Suprapubic skin (tissue), 4 donors: Measurements from ENCODE around the gene ZBTB17. TPM values are rescaled to one million over a fixed set of nuclear protein-coding genes. Genes with fewer than 3 reads are reported as not detected.
A peak's percentile ranks its signal among the peaks of the same experiment; 100 is the strongest.

Source experiments
- DNase-seq, 2 donors: peaks; one replicate each; pipeline ENCODE4 v3.0.0-alpha.2; 2019; ENCODE audit warnings: low spot score in 2 of 2
- H3K27ac ChIP-seq: fragments of 200-600 bp; sonication (generic); one replicate; pipeline ENCODE4 v1.5.1; 2019
- H3K27me3 ChIP-seq: fragments of 200-600 bp; sonication (generic); one replicate; pipeline ENCODE4 v1.5.1; 2019
- H3K36me3 ChIP-seq: fragments of 200-600 bp; sonication (generic); one replicate; pipeline ENCODE4 v1.5.1; 2019
- H3K4me1 ChIP-seq: fragments of 200-600 bp; sonication (generic); one replicate; pipeline ENCODE4 v1.5.1; 2019
- H3K4me3 ChIP-seq: fragments of 200-600 bp; sonication (generic); one replicate; pipeline ENCODE4 v1.5.1; 2019; ENCODE audit warnings: mild to moderate bottlenecking
- H3K9me3 ChIP-seq: fragments of 200-600 bp; sonication (generic); one replicate; pipeline ENCODE4 v1.5.1; 2019
- EP300 ChIP-seq: sonication (generic); formaldehyde crosslinking; IDR thresholded peaks from one replicate; pipeline ENCODE4 v1.6.1; 2017; ENCODE audit warnings: antibody characterized with exemption
- POLR2A ChIP-seq, 2 donors: fragments of 450-650 bp; IDR thresholded peaks; one replicate each; pipeline ENCODE4 v1.6.1; 2017; ENCODE audit warnings: antibody characterized with exemption in 2 of 2, mild to moderate bottlenecking in 2 of 2, moderate library complexity in 2 of 2
- POLR2AphosphoS5 ChIP-seq, 3 donors: sonication (generic); formaldehyde crosslinking; IDR thresholded peaks; one replicate each; pipeline ENCODE4 v1.6.1; 2017; ENCODE audit warnings: antibody characterized with exemption in 3 of 3
- WGBS: methylation state at CpG from one replicate; pipeline ENCODE4 v1.1.5; 2018; 5-methylcytosine and 5-hydroxymethylcytosine counted together
- total RNA-seq, 4 donors: library from RNA; depleted of rRNA; stranded (reverse); fragments of >200 nt; gene quantifications; one replicate each; pipeline ENCODE4 v1.1.0, GENCODE V29; 2016
- TF ChIP-seq, protein P1 (sequence below), 2 donors: fragments of 200-600 bp in 1 of 2; fragments of 450-650 bp in 1 of 2; sonication (generic) in 1 of 2; IDR thresholded peaks; one replicate each; pipeline ENCODE4 v1.5.1; 2016 to 2019; ENCODE audit warnings: antibody characterized with exemption in 2 of 2, mild to moderate bottlenecking in 1 of 2, moderate library complexity in 1 of 2

ZBTB17 gene
- total RNA-seq, 4 donors from 2014 or later = 27.2 to 44.4 (median 34.1) TPM

DNA sequence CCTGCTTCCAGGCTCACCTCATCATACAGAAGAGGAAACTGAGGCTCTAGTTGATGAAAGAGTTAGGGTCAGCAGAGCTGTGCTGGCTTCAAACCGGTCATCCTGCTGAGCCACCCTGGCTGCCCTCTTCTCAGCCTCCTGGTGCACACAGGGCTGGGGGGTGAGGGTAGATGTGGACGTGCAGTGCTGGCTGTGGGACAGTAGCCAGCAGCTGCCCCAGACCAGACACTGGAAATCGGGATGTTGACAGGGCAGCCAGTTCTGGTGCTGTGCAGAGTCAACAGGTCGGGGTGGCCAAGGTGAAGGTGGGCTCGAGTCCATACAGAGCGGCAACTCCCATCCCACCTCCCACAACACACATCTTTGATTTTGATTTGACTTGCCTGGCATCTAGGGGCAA lies 44.4 kb upstream of the ZBTB17 start:
- no peak overlapping the region for H3K4me3 ChIP-seq
- no peak for DNase-seq
- WGBS = 83% methylated on average over 1 of the region's 6 CpGs
- H3K4me1 ChIP-seq = peaks cover 27% of the 10 kb centered on the region
- H3K27ac ChIP-seq = no peak overlapping the region
- no peaks in the 10 kb centered on the region for H3K9me3 ChIP-seq
- TF ChIP-seq POLR2A (IDR thresholded peaks at IDR 0.05) = no peak
- no peak for TF ChIP-seq POLR2AphosphoS5 (IDR thresholded peaks at IDR 0.05)
- TF ChIP-seq, protein P1, sequence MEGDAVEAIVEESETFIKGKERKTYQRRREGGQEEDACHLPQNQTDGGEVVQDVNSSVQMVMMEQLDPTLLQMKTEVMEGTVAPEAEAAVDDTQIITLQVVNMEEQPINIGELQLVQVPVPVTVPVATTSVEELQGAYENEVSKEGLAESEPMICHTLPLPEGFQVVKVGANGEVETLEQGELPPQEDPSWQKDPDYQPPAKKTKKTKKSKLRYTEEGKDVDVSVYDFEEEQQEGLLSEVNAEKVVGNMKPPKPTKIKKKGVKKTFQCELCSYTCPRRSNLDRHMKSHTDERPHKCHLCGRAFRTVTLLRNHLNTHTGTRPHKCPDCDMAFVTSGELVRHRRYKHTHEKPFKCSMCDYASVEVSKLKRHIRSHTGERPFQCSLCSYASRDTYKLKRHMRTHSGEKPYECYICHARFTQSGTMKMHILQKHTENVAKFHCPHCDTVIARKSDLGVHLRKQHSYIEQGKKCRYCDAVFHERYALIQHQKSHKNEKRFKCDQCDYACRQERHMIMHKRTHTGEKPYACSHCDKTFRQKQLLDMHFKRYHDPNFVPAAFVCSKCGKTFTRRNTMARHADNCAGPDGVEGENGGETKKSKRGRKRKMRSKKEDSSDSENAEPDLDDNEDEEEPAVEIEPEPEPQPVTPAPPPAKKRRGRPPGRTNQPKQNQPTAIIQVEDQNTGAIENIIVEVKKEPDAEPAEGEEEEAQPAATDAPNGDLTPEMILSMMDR (IDR thresholded peaks at IDR 0.05) = no peak
- no peak for TF ChIP-seq EP300
- H3K36me3 ChIP-seq = no peaks in the 10 kb centered on the region
- H3K27me3 ChIP-seq = no peaks in the 10 kb centered on the region

DNA sequence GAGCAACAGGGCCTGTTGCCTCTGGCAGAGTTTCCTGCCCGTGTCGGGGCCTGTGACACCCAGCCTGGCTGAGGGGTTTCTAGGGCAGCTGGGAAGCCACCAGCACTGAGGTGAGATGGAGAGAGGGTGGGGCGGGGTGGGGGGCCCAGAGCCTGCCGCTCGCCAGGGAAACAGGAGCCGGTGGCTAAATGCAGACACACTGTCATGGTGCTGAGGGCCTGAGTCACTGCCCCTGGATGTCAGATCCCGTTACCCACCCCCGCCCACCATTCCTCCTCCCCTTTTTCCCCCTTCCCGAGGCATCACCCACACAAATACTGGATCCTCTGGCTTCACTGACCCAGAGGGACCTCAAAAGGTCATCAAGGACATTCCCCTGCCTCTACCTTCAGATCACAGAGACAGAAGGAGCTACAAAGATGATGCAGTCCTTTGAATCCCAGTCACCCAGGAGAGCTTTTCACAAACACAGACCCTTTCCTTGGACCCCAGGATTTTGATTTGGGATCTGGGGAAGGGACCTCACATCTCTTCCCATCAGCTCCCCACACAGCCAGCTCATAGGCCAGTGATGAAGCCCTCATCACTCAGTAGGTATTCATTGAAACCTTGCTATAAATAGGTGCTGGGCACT lies 43.9 kb upstream of the ZBTB17 start:
- no peak overlapping the region for H3K4me3 ChIP-seq
- TF ChIP-seq, protein P1 (IDR thresholded peaks at IDR 0.05) = no peak
- TF ChIP-seq EP300 (no peak), POLR2A (IDR thresholded peaks at IDR 0.05) (no peak), POLR2AphosphoS5 (IDR thresholded peaks at IDR 0.05) (no peak)
- H3K27ac ChIP-seq = no peak overlapping the region
- WGBS = 65% methylated on average over 9 of the region's 9 CpGs
- H3K27me3 ChIP-seq = no peaks in the 10 kb centered on the region
- H3K36me3 ChIP-seq = no peaks in the 10 kb centered on the region
- H3K4me1 ChIP-seq = peaks cover 27% of the 10 kb centered on the region
- DNase-seq = no peak
- no peaks in the 10 kb centered on the region for H3K9me3 ChIP-seq

DNA sequence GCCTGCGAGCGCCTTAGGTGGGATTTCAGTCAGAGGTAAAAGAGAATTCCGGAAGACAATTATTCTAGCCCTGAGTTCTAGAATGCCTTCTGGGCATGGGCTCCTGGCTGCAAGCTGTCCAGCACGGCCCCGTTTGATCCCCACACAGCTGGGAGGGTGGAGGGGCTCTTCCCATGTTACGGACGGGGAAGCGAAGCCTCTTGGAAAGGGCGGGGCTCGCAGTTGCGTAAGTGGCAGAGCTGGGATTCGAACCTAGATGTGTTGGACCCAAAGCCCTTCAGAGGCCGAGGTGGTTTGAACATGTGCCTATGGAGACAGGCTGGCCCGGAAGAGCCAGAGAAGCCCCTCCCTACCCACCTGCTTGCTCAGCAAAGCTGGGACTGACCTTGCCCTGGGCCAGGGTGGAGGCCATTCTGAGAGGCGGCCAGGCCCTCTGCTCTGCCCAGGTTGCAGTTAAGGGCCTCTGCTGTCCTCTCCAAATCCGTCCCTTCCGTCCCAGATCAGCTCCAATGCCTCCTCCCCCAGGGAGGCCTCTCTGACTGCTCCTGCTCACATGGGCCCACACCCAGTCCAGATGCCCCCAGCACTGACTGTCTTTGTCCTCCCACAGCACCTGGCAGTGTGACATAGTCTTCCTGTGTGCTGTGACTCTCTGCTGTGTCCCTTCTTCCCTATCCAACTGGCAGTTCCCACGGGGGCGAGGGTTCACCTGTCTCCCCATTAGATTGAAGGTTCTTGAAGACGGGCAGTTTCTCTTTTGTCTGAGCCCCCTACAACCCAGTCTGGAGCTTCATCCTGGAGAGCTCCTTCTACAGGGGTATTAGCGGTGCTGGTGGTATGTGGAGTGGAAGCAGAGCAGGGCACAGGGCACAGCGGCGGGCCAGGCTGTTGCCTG lies 43.1 kb upstream of the ZBTB17 start:
- 77% methylated on average over 21 of the region's 23 CpGs for WGBS
- peaks cover 30% of the 10 kb centered on the region for H3K4me1 ChIP-seq
- no peak overlapping the region for H3K4me3 ChIP-seq
- no peak for DNase-seq
- H3K27ac ChIP-seq = peak overlapping the region; percentile 74
- H3K36me3 ChIP-seq = no peaks in the 10 kb centered on the region
- H3K9me3 ChIP-seq = no peaks in the 10 kb centered on the region
- TF ChIP-seq POLR2AphosphoS5 (IDR thresholded peaks at IDR 0.05) (no peak), EP300 (no peak), POLR2A (IDR thresholded peaks at IDR 0.05) (no peak)
- TF ChIP-seq, protein P1 (IDR thresholded peaks at IDR 0.05) = no peak
- H3K27me3 ChIP-seq = no peaks in the 10 kb centered on the region

DNA sequence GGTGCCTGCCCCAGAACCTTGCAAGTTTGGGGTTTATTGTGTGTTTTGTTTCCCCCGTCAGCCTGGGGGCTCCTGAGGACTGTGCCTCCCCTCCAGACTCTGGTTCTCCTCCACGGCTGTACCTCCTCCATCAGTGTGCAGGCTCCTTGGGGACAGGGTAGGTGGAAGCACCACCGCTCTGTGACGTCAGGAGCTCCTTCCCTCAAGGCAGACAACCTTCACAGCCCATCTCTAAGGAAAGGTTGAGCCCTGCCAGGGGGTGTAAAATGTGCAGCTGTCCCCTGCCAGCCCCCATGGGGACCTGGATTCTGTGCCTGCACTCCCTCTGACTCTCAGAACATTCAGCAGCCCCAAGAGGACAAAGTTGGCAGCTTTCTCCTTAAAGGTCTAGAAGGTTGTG lies 42.4 kb upstream of the ZBTB17 start:
- WGBS = 56% methylated on average over 4 of the region's 4 CpGs
- DNase-seq = no peak
- H3K27ac ChIP-seq = peak overlapping the region; percentile 74
- no peak for TF ChIP-seq POLR2A (IDR thresholded peaks at IDR 0.05)
- no peak for TF ChIP-seq EP300
- TF ChIP-seq, protein P1 (IDR thresholded peaks at IDR 0.05) = no peak
- TF ChIP-seq POLR2AphosphoS5 (IDR thresholded peaks at IDR 0.05) = no peak
- no peaks in the 10 kb centered on the region for H3K9me3 ChIP-seq
- peak overlapping the region; percentile 8 for H3K4me3 ChIP-seq
- no peaks in the 10 kb centered on the region for H3K36me3 ChIP-seq
- peaks cover 37% of the 10 kb centered on the region for H3K4me1 ChIP-seq
- H3K27me3 ChIP-seq = no peaks in the 10 kb centered on the region
